ENCODE data around the gene JAG1.

Gene JAG1

GRCh38 chr20:10667560-10668167 lies 6.1 kb downstream of the JAG1 start:
- DNase-seq = no peak

- DNase-seq = no peak
Observed at GRCh38 chr20:10667077-10667401, 6.8 kb downstream of the JAG1 start.

- no peak for DNase-seq
Observed at GRCh38 chr20:10666221-10667076, 7.3 kb downstream of the JAG1 start.

- no peak for DNase-seq
Observed at GRCh38 chr20:10665791-10666190, 8.0 kb downstream of the JAG1 start.

GRCh38 chr20:10665027-10665561 lies 8.7 kb downstream of the JAG1 start:
- DNase-seq = no peak

GRCh38 chr20:10663756-10664155 lies 10.0 kb downstream of the JAG1 start:
- no peak for DNase-seq

- no peak for DNase-seq
Observed at GRCh38 chr20:10662661-10663458, 10.9 kb downstream of the JAG1 start.

GRCh38 chr20:10662151-10662550 lies 11.6 kb downstream of the JAG1 start:
- no peak for DNase-seq

GRCh38 chr20:10661261-10661660 lies 12.5 kb downstream of the JAG1 start:
- DNase-seq = no peak

- DNase-seq = no peak
Observed at GRCh38 chr20:10660661-10661060, 13.1 kb downstream of the JAG1 start.

- no peak for DNase-seq
Observed at GRCh38 chr20:10659651-10660601, 13.9 kb downstream of the JAG1 start.

- DNase-seq = no peak
Observed at GRCh38 chr20:10658876-10659632, 14.7 kb downstream of the JAG1 start.

GRCh38 chr20:10658051-10658823 lies 15.6 kb downstream of the JAG1 start:
- DNase-seq = no peak

- no peak for DNase-seq
Observed at GRCh38 chr20:10657453-10657852, 16.3 kb downstream of the JAG1 start.

GRCh38 chr20:10655720-10656669 lies 17.8 kb downstream of the JAG1 start:
- no peak for DNase-seq

GRCh38 chr20:10654630-10655029 lies 19.2 kb downstream of the JAG1 start:
- DNase-seq = no peak

- DNase-seq = no peak
Observed at GRCh38 chr20:10654250-10654610, 19.6 kb downstream of the JAG1 start.

- no peak for DNase-seq
Observed at GRCh38 chr20:10653599-10654249, 20.1 kb downstream of the JAG1 start.

GRCh38 chr20:10652660-10653261 lies 21.0 kb downstream of the JAG1 start:
- no peak for DNase-seq

Data from NCI-H774 (cell line).